Camera-type eye (tissue), 1 donor: ENCODE measurements around the gene SFXN1. TPM values are rescaled to one million over a fixed set of nuclear protein-coding genes. Genes with fewer than 3 reads are reported as not detected.

Experiments
- total RNA-seq: library from RNA; depleted of rRNA; stranded (reverse); fragments of >200 nt; gene quantifications from one replicate; pipeline ENCODE4 v1.2.3, GENCODE V29; 2014

The SFXN1 gene, protein sequence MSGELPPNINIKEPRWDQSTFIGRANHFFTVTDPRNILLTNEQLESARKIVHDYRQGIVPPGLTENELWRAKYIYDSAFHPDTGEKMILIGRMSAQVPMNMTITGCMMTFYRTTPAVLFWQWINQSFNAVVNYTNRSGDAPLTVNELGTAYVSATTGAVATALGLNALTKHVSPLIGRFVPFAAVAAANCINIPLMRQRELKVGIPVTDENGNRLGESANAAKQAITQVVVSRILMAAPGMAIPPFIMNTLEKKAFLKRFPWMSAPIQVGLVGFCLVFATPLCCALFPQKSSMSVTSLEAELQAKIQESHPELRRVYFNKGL
- total RNA-seq = 67.5 TPM

GRCh38 chr5:175478384-175479124, at the start of gene SFXN1:
SFXN1 (plus strand) TSS chr5:175478560; CDS start chr5:175492104, 13,544 bp downstream.

GRCh38 chr5:175444060-175444904, 34.1 kb upstream of the SFXN1 start, which contains the start of gene DRD1:
DRD1 (minus strand) TSS chr5:175444182; CDS start chr5:175443099, 1,083 bp downstream.

Other genes with a start within 250 kb of the SFXN1 start
- gene DRD1, start 34.4 kb upstream of the SFXN1 start, total RNA-seq = 6.8 TPM
- gene HRH2, start 179.5 kb downstream of the SFXN1 start, total RNA-seq = 1.8 TPM